SK-N-SH treated with all-trans-retinoic acid at 6 μM for 48 hours (cell line): Measurements from ENCODE around the gene KCNMB2.

Experiments used
- ARNTL ChIP-seq: fragments of 450-650 bp; formaldehyde crosslinking; IDR thresholded peaks from 2 replicates; pipeline ENCODE4 v1.5.0; 2020; ENCODE audit warnings: low read depth, mild to moderate bottlenecking, moderate library complexity, borderline replicate concordance
- CREB5 ChIP-seq: fragments of 250-450 bp; sonication (Bioruptor Pico); IDR thresholded peaks from 2 replicates; pipeline ENCODE4 v1.5.1; 2020; ENCODE audit warnings: low read depth, mild to moderate bottlenecking, moderate library complexity
- CSDC2 ChIP-seq: fragments of 250-450 bp; sonication (Bioruptor Pico); IDR thresholded peaks from 2 replicates; pipeline ENCODE4 v1.5.0; 2020; ENCODE audit warnings: mild to moderate bottlenecking, moderate library complexity
- CSRNP3 ChIP-seq: fragments of 250-450 bp; sonication (Bioruptor Pico); IDR thresholded peaks from 2 replicates; pipeline ENCODE4 v1.5.1; 2021; ENCODE audit warnings: mild to moderate bottlenecking, moderate library complexity
- ESRRG ChIP-seq: fragments of 250-450 bp; sonication (Bioruptor Pico); IDR thresholded peaks from 2 replicates; pipeline ENCODE4 v1.6.1; 2021; ENCODE audit warnings: mild to moderate bottlenecking
- GLIS3 ChIP-seq: fragments of 250-450 bp; sonication (Bioruptor Pico); IDR thresholded peaks from 2 replicates; pipeline ENCODE4 v1.5.0; 2020; ENCODE audit warnings: mild to moderate bottlenecking, moderate library complexity
- ISL1 ChIP-seq: fragments of 250-450 bp; sonication (Bioruptor Pico); IDR thresholded peaks from 2 replicates; pipeline ENCODE4 v2.1.2; 2022; ENCODE audit warnings: mild to moderate bottlenecking, moderate library complexity
- OSR1 ChIP-seq: fragments of 250-450 bp; sonication (Bioruptor Pico); IDR thresholded peaks from 2 replicates; pipeline ENCODE4 v1.8.0; 2022; ENCODE audit warnings: moderate library complexity, mild to moderate bottlenecking, inconsistent platforms
- RARB ChIP-seq: fragments of 250-450 bp; sonication (Bioruptor Pico); IDR thresholded peaks from 2 replicates; pipeline ENCODE4 v1.8.0; 2021; ENCODE audit warnings: mild to moderate bottlenecking, moderate library complexity
- TOX ChIP-seq: fragments of 250-450 bp; sonication (Bioruptor Pico); IDR thresholded peaks from 2 replicates; pipeline ENCODE4 v1.8.0; 2021; ENCODE audit warnings: mild to moderate bottlenecking, moderate library complexity, borderline replicate concordance
- ZFP3 ChIP-seq: fragments of 250-450 bp; sonication (Bioruptor Pico); IDR thresholded peaks from 2 replicates; pipeline ENCODE4 v1.5.0; 2020; ENCODE audit warnings: mild to moderate bottlenecking, moderate library complexity
- ZNF8 ChIP-seq: fragments of 450-650 bp; formaldehyde crosslinking; IDR thresholded peaks from 2 replicates; pipeline ENCODE4 v1.5.0; 2020; ENCODE audit warnings: mild to moderate bottlenecking, moderate library complexity

GRCh38 chr3:178772746-178773145 is 236.5 kb downstream of the KCNMB2 start:
- TF ChIP-seq RARB (CRISPR knock-in tag) = no peak
- no peak for TF ChIP-seq ZFP3
- TF ChIP-seq ARNTL (CRISPR knock-in tag) = no peak
- no peak for TF ChIP-seq CREB5 (CRISPR knock-in tag)
- TF ChIP-seq OSR1 (CRISPR knock-in tag) = no peak
- no peak for TF ChIP-seq ESRRG (CRISPR knock-in tag)
- no peak for TF ChIP-seq ISL1 (CRISPR knock-in tag)
- TF ChIP-seq CSDC2 (CRISPR knock-in tag) = no peak
- TF ChIP-seq CSRNP3 (CRISPR knock-in tag) = no peak
- no peak for TF ChIP-seq ZNF8 (CRISPR knock-in tag)
- no peak for TF ChIP-seq GLIS3
- TF ChIP-seq TOX (CRISPR knock-in tag) = no peak
